Ascending aorta (tissue), 2 donors: ENCODE results near the gene PKD1. TPM values are rescaled to one million over a fixed set of nuclear protein-coding genes. Genes with fewer than 3 reads are reported as not detected.

Experiments
- DNase-seq, 2 donors: peaks; one replicate each; pipeline ENCODE4 v3.0.0-alpha.2; 2019; ENCODE audit warnings: low spot score in 2 of 2
- H3K27ac ChIP-seq, 2 donors: fragments of 200-600 bp; sonication (generic); one replicate each; pipeline ENCODE4 v1.5.1; 2016 to 2017; ENCODE audit warnings: mild to moderate bottlenecking in 1 of 2
- H3K27me3 ChIP-seq: fragments of 200-600 bp; sonication (generic); one replicate; pipeline ENCODE4 v1.5.1; 2017
- H3K36me3 ChIP-seq, 2 donors: fragments of 200-600 bp; sonication (generic); one replicate each; pipeline ENCODE4 v1.5.1; 2016
- H3K4me1 ChIP-seq, 2 donors: fragments of 200-600 bp; sonication (generic); one replicate each; pipeline ENCODE4 v1.5.1; 2016 to 2017; ENCODE audit warnings: mild to moderate bottlenecking in 1 of 2
- H3K4me3 ChIP-seq, 2 donors: fragments of 200-600 bp; sonication (generic); one replicate each; pipeline ENCODE4 v1.5.1; 2016 to 2017; ENCODE audit warnings: mild to moderate bottlenecking in 1 of 2
- H3K9me3 ChIP-seq, 2 donors: fragments of 200-600 bp; sonication (generic); one replicate each; pipeline ENCODE4 v1.5.1; 2016
- intact Hi-C: fragments of 100-400 bp; cut with DNase I; formaldehyde crosslinking; loops from one replicate; pipeline ENCODE4 v1.15.1; 2023
- total RNA-seq: library from RNA; depleted of rRNA; stranded (reverse); fragments of >200 nt; gene quantifications from one replicate; pipeline ENCODE4 v1.1.0, GENCODE V29; 2016
- TF ChIP-seq, protein P1 (sequence below), 3 experiments: fragments of 200-600 bp in 2 of 3; fragments of 450-650 bp in 1 of 3; sonication (generic) in 2 of 3; IDR thresholded peaks; one replicate each; pipeline ENCODE4 v1.5.1; 2016 to 2019; ENCODE audit warnings: antibody characterized with exemption in 3 of 3, mild to moderate bottlenecking in 1 of 3, moderate library complexity in 1 of 3

PKD1 gene
- total RNA-seq, 1 donor from 2014 or later, result 551 TPM

DNA sequence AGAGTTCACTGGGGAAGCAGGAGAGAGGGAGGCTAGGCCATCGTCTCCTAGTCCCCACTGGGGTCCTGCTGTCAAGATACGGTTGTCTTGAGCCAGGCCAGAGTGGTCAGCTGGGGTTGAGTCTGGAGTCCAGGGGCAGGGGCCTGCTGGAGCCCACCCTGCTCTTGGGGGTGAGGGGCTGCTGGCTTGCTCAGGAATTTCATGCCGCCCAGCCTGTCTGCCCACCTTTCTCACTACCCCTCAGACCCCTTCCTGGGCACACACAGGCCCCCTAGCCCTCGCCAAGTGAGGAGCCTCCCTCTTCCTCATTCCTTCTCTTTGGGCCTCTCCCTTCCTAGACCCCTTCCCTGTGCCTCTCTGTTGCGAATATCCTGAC, 21.1 kb upstream of the PKD1 start:
- DNase-seq, result no peak
- Histone ChIP-seq H3K4me1 (peaks cover 25 to 55% of the 10 kb centered on the region in 2 donors), H3K27me3 (no peaks in the 10 kb centered on the region), H3K4me3 (peak overlapping the region; percentile 78 to 89), H3K9me3 (no peaks in the 10 kb centered on the region), H3K36me3 (no peaks in the 10 kb centered on the region), H3K27ac (peak overlapping the region; percentile 74 to 81)
- TF ChIP-seq, protein P1, sequence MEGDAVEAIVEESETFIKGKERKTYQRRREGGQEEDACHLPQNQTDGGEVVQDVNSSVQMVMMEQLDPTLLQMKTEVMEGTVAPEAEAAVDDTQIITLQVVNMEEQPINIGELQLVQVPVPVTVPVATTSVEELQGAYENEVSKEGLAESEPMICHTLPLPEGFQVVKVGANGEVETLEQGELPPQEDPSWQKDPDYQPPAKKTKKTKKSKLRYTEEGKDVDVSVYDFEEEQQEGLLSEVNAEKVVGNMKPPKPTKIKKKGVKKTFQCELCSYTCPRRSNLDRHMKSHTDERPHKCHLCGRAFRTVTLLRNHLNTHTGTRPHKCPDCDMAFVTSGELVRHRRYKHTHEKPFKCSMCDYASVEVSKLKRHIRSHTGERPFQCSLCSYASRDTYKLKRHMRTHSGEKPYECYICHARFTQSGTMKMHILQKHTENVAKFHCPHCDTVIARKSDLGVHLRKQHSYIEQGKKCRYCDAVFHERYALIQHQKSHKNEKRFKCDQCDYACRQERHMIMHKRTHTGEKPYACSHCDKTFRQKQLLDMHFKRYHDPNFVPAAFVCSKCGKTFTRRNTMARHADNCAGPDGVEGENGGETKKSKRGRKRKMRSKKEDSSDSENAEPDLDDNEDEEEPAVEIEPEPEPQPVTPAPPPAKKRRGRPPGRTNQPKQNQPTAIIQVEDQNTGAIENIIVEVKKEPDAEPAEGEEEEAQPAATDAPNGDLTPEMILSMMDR (IDR thresholded peaks at IDR 0.05), result no peak
- intact Hi-C loops, result loop anchor here (10.0 kb wide), 1 partner anchor 292 kb away; no protein-coding TSS in a partner anchor

DNA sequence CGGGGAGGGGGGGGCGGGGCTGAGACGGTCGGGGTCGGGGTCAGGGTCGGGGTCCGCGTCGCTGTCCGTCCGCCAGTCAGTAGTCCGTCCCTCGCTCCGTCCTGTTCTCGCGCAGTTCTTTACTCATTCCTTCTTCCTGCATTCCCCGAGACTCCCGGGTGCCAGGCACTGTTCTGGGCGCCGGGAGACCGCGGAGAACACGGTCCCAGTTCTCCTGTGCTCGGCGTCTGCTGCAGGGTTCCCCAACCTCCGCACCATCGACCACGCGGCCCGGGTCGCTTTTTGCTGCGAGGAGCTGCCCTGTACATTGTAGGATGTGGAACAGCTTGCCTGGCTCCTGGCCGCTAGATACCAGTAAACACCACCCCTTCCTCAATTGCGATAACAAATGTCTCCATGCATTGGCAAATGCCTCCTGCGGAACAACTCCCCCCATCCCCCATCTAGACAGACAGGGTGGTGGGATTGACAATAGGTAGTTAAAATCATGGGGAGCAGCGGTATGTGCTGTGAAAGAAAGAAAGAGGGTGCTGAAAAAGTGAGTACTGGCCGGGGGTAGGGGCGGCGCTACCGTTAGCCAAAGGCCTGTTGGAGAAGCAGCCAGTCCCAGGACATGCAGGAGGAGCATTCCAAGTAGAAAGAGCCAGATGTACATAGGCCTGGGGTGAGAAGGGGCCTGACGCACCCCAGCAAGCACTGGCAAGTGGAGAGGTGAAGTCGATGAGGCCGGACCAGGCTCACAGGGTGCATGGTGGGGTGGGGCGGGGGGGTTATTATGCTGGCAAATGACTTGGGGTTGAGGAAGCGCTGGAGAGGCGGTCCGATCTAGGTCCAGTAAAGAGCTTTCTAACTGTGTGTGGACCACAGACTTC, 20.5 kb upstream of the PKD1 start:
- H3K36me3 ChIP-seq, result peaks cover 0 to 6% of the 10 kb centered on the region in 2 donors
- no peak for DNase-seq
- intact Hi-C loops, result loop anchor here (1.0 to 10.0 kb wide), 6 partner anchors 35 to 374 kb away; partner anchors contain the start of genes ECI1, MLST8, NDUFB10 and NUBP2
- H3K9me3 ChIP-seq, result no peaks in the 10 kb centered on the region
- H3K4me1 ChIP-seq, result peaks cover 25 to 61% of the 10 kb centered on the region in 2 donors
- no peaks in the 10 kb centered on the region for H3K27me3 ChIP-seq
- H3K4me3 ChIP-seq, result peak overlapping the region; percentile 78 to 89
- peak overlapping the region; percentile 74 to 81 for H3K27ac ChIP-seq
- TF ChIP-seq, protein P1 (IDR thresholded peaks at IDR 0.05), result no peak

DNA sequence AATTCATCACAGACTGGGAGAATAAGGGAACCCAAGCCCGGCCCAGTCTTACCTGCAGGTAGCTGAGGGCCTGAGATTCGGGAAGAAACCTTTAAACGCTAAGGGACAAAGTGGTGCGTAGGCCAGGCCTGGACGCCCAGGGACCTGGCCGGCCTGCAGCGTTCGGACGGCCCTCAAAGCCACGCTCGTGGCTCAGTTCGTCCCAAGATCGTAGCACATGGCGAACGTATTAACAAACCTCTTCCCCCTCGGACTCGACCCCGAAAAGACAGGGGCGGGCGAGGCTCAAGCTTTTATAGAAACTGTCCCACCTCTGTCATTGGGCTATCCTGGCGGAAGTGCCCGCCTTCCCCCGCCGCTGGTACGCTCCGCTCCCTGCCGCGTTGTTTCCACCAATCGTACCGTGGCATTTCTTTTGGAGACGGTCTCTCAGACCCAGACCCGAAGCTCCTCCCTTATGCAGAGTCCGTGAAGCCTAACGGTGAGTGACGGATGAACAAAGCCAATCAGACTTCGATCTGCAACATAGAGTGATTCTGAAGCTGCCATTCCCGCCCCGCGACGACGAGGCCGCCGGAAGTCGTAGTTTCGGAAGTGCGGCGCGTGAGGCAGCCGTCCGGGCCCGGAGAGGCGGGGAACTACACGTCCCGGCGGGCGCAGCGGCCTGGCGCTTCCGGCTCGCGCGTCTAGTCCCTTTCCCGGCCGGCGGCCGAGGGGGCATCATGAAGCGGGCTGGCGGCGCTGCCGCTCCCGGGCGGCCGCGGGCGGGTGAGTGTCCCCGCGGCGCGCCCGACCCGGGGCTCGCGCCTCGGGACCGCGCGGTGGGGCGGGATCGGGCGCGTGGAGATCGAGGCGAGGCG, 19.6 kb upstream of the PKD1 start, which contains the start of gene TRAF7:
TSS of gene TRAF7 (plus strand) at position 692 of the 860 bp plus-strand sequence. CDS start 8,139 bp downstream, outside the sequence.
- H3K36me3 ChIP-seq, result peaks cover 0 to 6% of the 10 kb centered on the region in 2 donors
- TF ChIP-seq, protein P1 (IDR thresholded peaks at IDR 0.05), result peak in 1 of 3 experiments; percentile 10
- H3K4me1 ChIP-seq, result peaks cover 25 to 61% of the 10 kb centered on the region in 2 donors
- intact Hi-C loops, result loop anchor here (1.0 to 10.0 kb wide), 6 partner anchors 34 to 373 kb away; partner anchors contain the start of genes ECI1, MLST8, NDUFB10 and NUBP2
- no peaks in the 10 kb centered on the region for H3K9me3 ChIP-seq
- peak; percentile 99 to 100 for DNase-seq
- H3K27ac ChIP-seq, result peak within 1 kb of the TSS; percentile 74 to 81
- H3K27me3 ChIP-seq, result no peaks in the 10 kb centered on the region
- peak within 1 kb of the TSS; percentile 80 to 89 for H3K4me3 ChIP-seq

DNA sequence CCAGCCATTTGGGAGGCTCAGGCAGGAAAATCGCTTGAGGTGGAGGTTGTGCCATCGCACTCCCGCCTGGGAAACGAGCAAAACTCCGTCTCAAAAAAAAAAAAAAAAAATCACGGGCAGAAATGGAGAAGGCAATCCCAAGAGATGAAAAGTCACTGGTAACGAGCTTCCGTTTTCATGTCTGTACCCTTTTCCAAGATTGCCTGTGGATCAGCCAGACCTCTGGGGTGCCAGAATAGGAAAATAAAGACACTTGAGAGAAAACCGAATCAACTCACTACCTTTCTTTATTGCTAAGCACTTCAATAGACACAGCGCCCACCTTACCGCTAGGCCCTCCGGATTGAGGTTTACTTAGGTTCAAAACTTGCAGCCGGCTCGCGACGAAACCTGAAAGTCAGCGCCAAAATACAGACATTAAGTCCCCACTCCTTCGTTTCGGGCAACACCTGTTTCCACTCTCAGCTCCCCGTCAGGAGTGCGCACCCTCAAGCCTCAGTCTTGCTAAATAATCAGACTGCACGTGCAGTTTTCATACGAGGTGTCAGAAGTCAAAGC, 18.9 kb upstream of the PKD1 start:
- Histone ChIP-seq H3K4me1 (peaks cover 25 to 54% of the 10 kb centered on the region in 2 donors), H3K9me3 (no peaks in the 10 kb centered on the region), H3K27me3 (no peaks in the 10 kb centered on the region), H3K36me3 (peaks cover 0 to 6% of the 10 kb centered on the region in 2 donors), H3K4me3 (peak overlapping the region; percentile 78 to 80), H3K27ac (peak overlapping the region; percentile 50 to 68)
- intact Hi-C loops, result loop anchor here (1.0 to 10.0 kb wide), 6 partner anchors 33 to 372 kb away; partner anchors contain the start of genes ECI1, MLST8, NDUFB10 and NUBP2
- DNase-seq, result no peak
- TF ChIP-seq, protein P1 (IDR thresholded peaks at IDR 0.05), result no peak
